Adrenal gland (tissue), 12 donors: ENCODE results near the gene IMPACT. TPM values are rescaled to one million over a fixed set of nuclear protein-coding genes. Genes with fewer than 3 reads are reported as not detected.

Experiments used
- DNase-seq, 7 donors: peaks; one replicate each; pipeline ENCODE4 v3.0.0-alpha.2; 2019 to 2020
- H3K27ac ChIP-seq, 5 donors: fragments of 200-600 bp; sonication (generic) in 4 of 5; 1 replicate in 3 of 5; 2 replicates in 2 of 5; pipeline versions ENCODE4 v1.5.1 to v1.8.0; 2016 to 2020; ENCODE audit warnings: mild to moderate bottlenecking in 1 of 5
- H3K27me3 ChIP-seq: fragments of 200-600 bp; 2 replicates; pipeline ENCODE4 v1.8.0; 2021
- H3K36me3 ChIP-seq, 2 donors: fragments of 200-600 bp; replicated peaks in 1 of 2; 1 replicate in 1 of 2; 2 replicates in 1 of 2; pipeline versions ENCODE4 v1.5.1 to v1.8.0; 2018 to 2022
- H3K4me1 ChIP-seq, 2 donors: fragments of 200-600 bp; replicated peaks in 1 of 2; 1 replicate in 1 of 2; 2 replicates in 1 of 2; pipeline versions ENCODE4 v1.5.1 to v1.8.0; 2018 to 2021
- H3K4me3 ChIP-seq, 4 donors: fragments of 200-600 bp; sonication (generic) in 3 of 4; one replicate each; pipeline ENCODE4 v1.5.1; 2016 to 2018
- H3K9me3 ChIP-seq, 3 donors: fragments of 200-600 bp; sonication (generic) in 1 of 3; replicated peaks in 1 of 3; 1 replicate in 2 of 3; 2 replicates in 1 of 3; pipeline versions ENCODE4 v1.5.1 to v1.8.0; 2016 to 2021
- CTCF ChIP-seq, 6 experiments: fragments of 450-650 bp in 4 of 6; fragments of 200-600 bp in 2 of 6; sonication (generic) in 1 of 6; IDR thresholded peaks; 1 replicate in 5 of 6; 2 replicates in 1 of 6; pipeline versions ENCODE4 v1.5.1 to v1.8.0; 2016 to 2021; ENCODE audit warnings: antibody characterized with exemption in 6 of 6, mild to moderate bottlenecking in 2 of 6, moderate library complexity in 1 of 6
- POLR2A ChIP-seq, 2 donors: fragments of 450-650 bp; IDR thresholded peaks; one replicate each; pipeline ENCODE4 v1.6.1; 2017; ENCODE audit warnings: antibody characterized with exemption in 2 of 2, mild to moderate bottlenecking in 2 of 2, moderate library complexity in 1 of 2
- WGBS, 4 donors: extraction: QIAGEN DNeasy Blood & Tissue Kit in 2 of 4; methylation state at CpG; one replicate each; pipeline versions ENCODE4 v1.1.5 to v1.1.7; 2013 to 2017; 5-methylcytosine and 5-hydroxymethylcytosine counted together
- intact Hi-C, 2 donors: fragments of 100-400 bp; cut with DNase I; formaldehyde crosslinking; loops; one replicate each; pipeline versions ENCODE4 v1.14.1 to v1.15.0; 2022 to 2023
- polyA plus RNA-seq, 3 donors: library from polyadenylated mRNA; stranded (reverse); fragments of 200-250 nt in 2 of 3; fragments of 350-450 nt in 1 of 3; fragmentation: Illumina TruSeq in 1 of 3; extraction: RNeasy Lipid Tissue Mini Kit (QIAGEN cat#74804) in 1 of 3; gene quantifications; one replicate each; pipeline ENCODE4 v1.2.3, GENCODE V29; 2013 to 2014
- total RNA-seq, 9 donors: library from RNA; depleted of rRNA in 4 of 9; stranded (reverse); fragments of >200 nt in 4 of 9; fragments of 120-200 nt in 1 of 9; fragmentation: NEBNext Ultra II Directional in 1 of 9; extraction: Animal tissue kit (Norgen Biotek cat#: 25700) in 1 of 9; gene quantifications; one replicate each; pipeline versions ENCODE4 v1.1.0 to v1.2.4, GENCODE V29; 2013 to 2023
- donor health status: healthy with polysubstance abuse.
- donor health status: Bipolar disorder and iron deficiency.
- donor health status: DM: yes; HTN: yes; CAD: no.
- donor health status: DM: no; HTN: no; CAD: no.
- donor health status: DM: no; HTN: no; CAD: no.
- donor health status: DM: yes; HTN: yes; CAD: no.

IMPACT gene
- total and polyA plus RNA-seq, 12 donors = 16.2 to 60.5 (median 44.7) TPM

- no peak for TF ChIP-seq CTCF (IDR thresholded peaks at IDR 0.05)
- no peak for TF ChIP-seq POLR2A (IDR thresholded peaks at IDR 0.05)
- no peaks in the 10 kb centered on the region for H3K27me3 ChIP-seq
- WGBS, 4 donors = 86 to 93% (median 87%) methylated on average over 7 of the region's 7 CpGs
- H3K4me1 ChIP-seq = no peaks in the 10 kb centered on the region
- no peak overlapping the region for H3K27ac ChIP-seq
- H3K36me3 ChIP-seq = no peaks in the 10 kb centered on the region
- intact Hi-C loops = no loop called here
- no peak overlapping the region for H3K4me3 ChIP-seq
- DNase-seq = no peak
- H3K9me3 ChIP-seq = no peaks in the 10 kb centered on the region
Measured at GRCh38 chr18:24470805-24471204, 44.3 kb downstream of the IMPACT start.

- intact Hi-C loops = no loop called here
- Histone ChIP-seq H3K9me3 (no peaks in the 10 kb centered on the region), H3K36me3 (no peaks in the 10 kb centered on the region), H3K4me1 (no peaks in the 10 kb centered on the region), H3K4me3 (no peak overlapping the region), H3K27ac (no peak overlapping the region), H3K27me3 (no peaks in the 10 kb centered on the region)
- DNase-seq = no peak
- 92 to 95% (median 93%) methylated on average over 5 of the region's 5 CpGs for WGBS, 4 donors
- TF ChIP-seq POLR2A (IDR thresholded peaks at IDR 0.05) (no peak), CTCF (IDR thresholded peaks at IDR 0.05) (no peak)
Measured at GRCh38 chr18:24472591-24472990, 46.1 kb downstream of the IMPACT start.

- Histone ChIP-seq H3K4me1 (no peaks in the 10 kb centered on the region), H3K27me3 (no peaks in the 10 kb centered on the region), H3K9me3 (no peaks in the 10 kb centered on the region), H3K4me3 (no peak overlapping the region), H3K27ac (no peak overlapping the region), H3K36me3 (no peaks in the 10 kb centered on the region)
- no peak for TF ChIP-seq CTCF (IDR thresholded peaks at IDR 0.05)
- no peak for TF ChIP-seq POLR2A (IDR thresholded peaks at IDR 0.05)
- no peak for DNase-seq
- WGBS, 4 donors = 61 to 82% (median 79%) methylated on average over 2 of the region's 2 CpGs
- intact Hi-C loops = no loop called here
Measured at GRCh38 chr18:24474406-24474805, 47.9 kb downstream of the IMPACT start.

- H3K27ac ChIP-seq = no peak overlapping the region
- intact Hi-C loops = no loop called here
- TF ChIP-seq CTCF (IDR thresholded peaks at IDR 0.05) (no peak), POLR2A (IDR thresholded peaks at IDR 0.05) (no peak)
- no peaks in the 10 kb centered on the region for H3K36me3 ChIP-seq
- H3K27me3 ChIP-seq = no peaks in the 10 kb centered on the region
- no peak overlapping the region for H3K4me3 ChIP-seq
- 79 to 91% (median 81%) methylated on average over 6 of the region's 6 CpGs for WGBS, 4 donors
- no peaks in the 10 kb centered on the region for H3K9me3 ChIP-seq
- DNase-seq = no peak
- H3K4me1 ChIP-seq = no peaks in the 10 kb centered on the region
Measured at GRCh38 chr18:24475926-24476589, 49.6 kb downstream of the IMPACT start.
